HFF-Myc (cell line): Measurements from ENCODE around the gene CTBP1.

Source experiments
- DNase-seq: peaks from one replicate; pipeline ENCODE4 v3.0.0-alpha.2; 2011; ENCODE audit warnings: low read depth; ENCODE audit errors: extremely low read depth
- H3K4me3 ChIP-seq: replicated peaks from 2 replicates; pipeline ENCODE4 v1.5.1; 2011; ENCODE audit warnings: low read depth, mild to moderate bottlenecking, control low read depth, low read length
- TF ChIP-seq, protein P1 (sequence below): IDR thresholded peaks from 2 replicates; pipeline ENCODE4 v1.5.1; 2012; ENCODE audit warnings: mild to moderate bottlenecking, low read depth, low read length, control low read depth; ENCODE audit errors: missing control alignments

Gene CTBP1

DNA sequence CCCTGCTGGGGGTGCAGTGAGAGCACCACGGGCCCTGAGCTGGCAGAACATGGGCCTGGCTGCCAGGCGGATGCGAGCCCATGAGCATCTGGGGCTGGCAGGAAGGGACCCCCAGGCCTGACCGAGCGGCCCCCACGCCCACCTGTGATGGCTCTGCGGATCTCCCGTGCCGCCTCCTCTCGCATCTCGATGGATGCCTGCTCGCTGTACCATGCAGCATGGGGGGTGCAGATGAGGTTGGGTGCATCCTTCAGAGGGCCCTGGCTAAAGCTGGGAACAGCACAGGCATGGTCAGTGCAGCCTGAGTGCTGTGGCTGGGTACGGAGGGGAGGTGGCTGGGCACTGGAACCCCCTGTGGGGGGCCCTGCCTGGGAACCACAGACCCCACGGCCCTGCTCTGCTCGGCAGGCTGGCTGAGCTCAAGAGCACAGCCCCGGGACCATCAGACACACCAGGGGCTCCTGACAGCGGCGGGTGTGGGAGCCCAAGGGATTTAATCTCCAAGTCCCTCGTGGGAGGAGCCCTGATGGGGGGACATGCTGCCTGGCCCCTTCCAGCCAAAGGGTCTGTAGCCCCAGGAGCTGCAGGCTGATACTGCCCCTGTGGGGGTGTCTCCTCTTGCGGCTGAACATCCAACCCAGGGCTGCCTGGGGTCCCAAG is 35.5 kb downstream of the CTBP1 start:
- no peak for DNase-seq
- no peak overlapping the region for H3K4me3 ChIP-seq
- TF ChIP-seq, protein P1, sequence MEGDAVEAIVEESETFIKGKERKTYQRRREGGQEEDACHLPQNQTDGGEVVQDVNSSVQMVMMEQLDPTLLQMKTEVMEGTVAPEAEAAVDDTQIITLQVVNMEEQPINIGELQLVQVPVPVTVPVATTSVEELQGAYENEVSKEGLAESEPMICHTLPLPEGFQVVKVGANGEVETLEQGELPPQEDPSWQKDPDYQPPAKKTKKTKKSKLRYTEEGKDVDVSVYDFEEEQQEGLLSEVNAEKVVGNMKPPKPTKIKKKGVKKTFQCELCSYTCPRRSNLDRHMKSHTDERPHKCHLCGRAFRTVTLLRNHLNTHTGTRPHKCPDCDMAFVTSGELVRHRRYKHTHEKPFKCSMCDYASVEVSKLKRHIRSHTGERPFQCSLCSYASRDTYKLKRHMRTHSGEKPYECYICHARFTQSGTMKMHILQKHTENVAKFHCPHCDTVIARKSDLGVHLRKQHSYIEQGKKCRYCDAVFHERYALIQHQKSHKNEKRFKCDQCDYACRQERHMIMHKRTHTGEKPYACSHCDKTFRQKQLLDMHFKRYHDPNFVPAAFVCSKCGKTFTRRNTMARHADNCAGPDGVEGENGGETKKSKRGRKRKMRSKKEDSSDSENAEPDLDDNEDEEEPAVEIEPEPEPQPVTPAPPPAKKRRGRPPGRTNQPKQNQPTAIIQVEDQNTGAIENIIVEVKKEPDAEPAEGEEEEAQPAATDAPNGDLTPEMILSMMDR = no peak

DNA sequence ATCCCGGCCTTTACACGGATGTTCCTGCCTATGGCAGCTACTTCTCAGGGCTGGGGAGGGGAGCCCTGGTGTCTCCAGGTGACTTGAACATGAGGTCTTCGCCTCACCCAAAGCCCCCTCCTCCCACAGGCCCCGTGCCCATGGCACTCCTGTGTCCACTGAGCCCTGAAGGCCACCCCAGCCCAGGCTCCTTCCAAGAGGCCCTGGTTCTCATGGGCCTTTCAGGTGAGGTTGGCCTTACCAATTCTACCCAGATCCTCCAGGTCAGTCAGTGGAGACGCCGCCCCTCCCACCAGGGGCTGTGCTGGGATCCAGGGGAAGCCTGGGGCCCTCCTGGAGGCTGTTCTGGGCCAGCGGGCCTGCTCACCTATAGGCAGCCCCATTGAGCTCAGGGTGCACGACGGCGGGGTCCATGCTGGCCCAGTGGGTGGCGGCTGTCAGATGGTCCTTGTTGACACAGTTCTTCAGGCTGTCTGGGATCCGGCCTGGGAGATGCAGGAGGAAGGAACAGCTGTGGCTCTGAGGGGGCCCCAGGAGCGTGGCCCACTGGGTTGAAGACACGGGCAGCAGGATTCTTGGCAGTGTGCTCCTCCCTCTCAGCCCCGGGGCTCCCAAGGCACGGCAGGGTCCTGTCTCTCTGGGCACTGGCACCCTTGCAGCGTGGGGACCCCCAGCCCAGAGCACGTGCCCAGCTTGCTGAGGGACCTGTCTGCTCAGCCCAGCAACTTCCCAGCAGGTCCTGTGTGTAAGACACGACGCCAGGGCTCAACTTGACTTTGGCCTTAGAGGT is 36.2 kb downstream of the CTBP1 start:
- TF ChIP-seq, protein P1 = no peak
- no peak for DNase-seq
- H3K4me3 ChIP-seq = no peak overlapping the region

DNA sequence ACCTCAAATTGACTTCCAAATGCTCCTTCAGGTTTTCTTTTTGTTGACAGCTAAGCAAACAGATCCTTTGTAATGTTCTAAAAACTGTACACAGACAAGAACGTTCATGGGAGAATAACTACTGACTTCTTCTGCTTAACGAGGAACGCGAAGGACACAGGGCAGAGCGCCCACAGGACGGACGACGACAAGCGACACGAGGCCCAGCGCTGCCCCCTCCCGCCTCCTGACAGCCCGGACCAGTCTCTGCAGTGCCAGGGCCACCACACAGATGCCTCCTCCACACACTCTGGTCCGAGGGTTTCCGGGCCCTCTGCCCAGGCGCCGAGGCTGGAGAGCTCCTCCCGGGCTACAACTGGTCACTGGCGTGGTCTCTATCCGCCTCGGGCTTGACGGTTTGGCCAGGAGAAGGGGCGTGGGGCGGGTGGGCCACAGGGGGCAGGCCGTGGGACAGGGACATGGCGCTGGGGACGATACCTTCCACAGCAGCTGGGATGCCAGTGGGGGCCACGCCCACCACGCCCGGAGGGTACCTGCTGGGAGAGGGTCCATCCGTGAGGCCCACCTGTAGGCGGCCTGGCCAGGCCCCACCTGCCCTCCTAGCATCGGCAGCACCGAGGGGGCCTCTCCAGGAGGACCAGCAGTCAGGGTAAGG is 36.9 kb downstream of the CTBP1 start:
- TF ChIP-seq, protein P1 = no peak
- no peak overlapping the region for H3K4me3 ChIP-seq
- no peak for DNase-seq

DNA sequence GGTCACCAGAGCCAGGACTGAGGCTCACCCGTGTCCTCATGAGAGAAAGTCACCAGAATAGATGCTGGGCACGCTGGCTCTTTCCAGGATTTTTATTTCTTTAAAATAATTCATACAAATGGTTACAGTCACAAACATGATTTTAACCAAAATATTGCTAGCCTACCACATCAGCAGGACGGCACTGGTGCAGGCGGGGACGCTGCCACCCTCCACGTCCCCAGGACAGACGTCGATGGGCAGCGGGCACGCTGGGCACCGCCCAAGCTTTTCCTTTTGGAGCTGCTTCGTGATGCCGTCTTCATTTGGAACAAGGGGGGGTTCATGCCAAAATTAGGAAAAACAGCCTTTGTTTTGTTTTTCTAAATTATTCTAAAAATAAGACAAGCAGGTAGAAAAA is 37.6 kb downstream of the CTBP1 start:
- TF ChIP-seq, protein P1 = no peak

DNA sequence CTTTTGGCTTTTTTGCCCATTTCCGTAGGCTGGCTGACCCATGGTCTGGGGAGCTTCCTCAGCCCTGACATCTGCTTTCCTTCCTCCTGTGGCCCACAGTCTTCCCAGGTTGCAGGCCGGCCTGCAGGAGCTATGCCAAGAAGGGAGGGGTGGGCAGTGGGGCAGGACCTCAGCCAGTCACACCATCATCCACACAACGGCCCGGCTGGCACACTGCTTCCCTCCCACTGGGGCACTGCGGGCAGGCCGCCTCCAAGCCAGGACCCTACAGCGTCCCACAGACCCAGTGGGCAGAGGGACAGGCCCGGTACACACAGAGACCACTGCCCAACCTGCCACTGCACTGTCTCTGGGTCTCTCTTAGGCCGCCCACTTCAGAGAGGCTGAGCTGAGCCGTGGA is 38.0 kb downstream of the CTBP1 start:
- no peak for DNase-seq
- no peak overlapping the region for H3K4me3 ChIP-seq
- TF ChIP-seq, protein P1 = no peak

More for the DNA sequence above, 37.6 kb downstream of the CTBP1 start:
- DNase-seq = no peak
- no peak overlapping the region for H3K4me3 ChIP-seq

DNA sequence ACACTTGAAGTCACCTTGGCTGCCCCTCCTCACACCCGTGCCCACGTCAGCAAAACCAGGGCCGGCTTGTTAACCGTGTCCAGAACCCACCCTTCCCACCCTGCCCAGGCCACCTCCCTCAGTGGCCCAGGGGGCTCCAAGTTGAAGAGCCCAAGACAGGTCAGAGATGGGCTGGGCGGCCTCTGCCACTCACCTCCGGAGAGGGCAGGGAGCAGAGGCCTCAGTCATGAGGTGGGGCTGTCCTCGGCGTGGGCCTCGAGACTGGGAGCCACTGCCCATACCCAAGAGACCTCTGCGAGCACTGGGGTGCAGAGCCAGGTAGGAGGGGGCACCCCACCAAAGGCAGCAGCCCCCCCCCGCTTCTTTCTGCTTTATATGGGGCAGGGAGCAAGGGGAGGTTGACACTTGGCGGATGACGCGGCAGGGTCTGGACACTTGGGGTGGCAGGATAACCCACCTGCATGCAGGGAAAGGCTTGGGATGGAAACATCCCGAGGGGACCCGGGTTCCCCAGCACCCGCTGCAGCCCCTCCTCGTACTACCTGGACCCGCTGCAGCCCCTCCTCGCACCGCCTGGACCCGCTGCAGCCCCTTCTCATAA is 38.6 kb downstream of the CTBP1 start:
- DNase-seq = no peak
- no peak overlapping the region for H3K4me3 ChIP-seq
- TF ChIP-seq, protein P1 = no peak
